Upper lobe of left lung (tissue), 6 donors: ENCODE data around the gene EMC6. TPM values are rescaled to one million over a fixed set of nuclear protein-coding genes. Genes with fewer than 3 reads are reported as not detected.

Experiments
- ATAC-seq, 2 donors: fragments of 200-7000 bp; cut with Tn5 transposase; one replicate each; pipeline ENCODE4 v1.9.1; 2022; ENCODE audit warnings: mild to moderate bottlenecking in 2 of 2, moderate library complexity in 2 of 2; ENCODE audit not compliant: low FRiP score in 2 of 2
- DNase-seq, 2 donors: peaks; one replicate each; pipeline ENCODE4 v3.0.0-alpha.2; 2019 to 2020
- H3K27ac ChIP-seq, 4 donors: fragments of 200-600 bp; sonication (generic); one replicate each; pipeline ENCODE4 v1.5.1; 2016 to 2019
- H3K27me3 ChIP-seq, 4 donors: fragments of 200-600 bp; sonication (generic); one replicate each; pipeline ENCODE4 v1.5.1; 2017 to 2019
- H3K36me3 ChIP-seq, 4 donors: fragments of 200-600 bp; sonication (generic); one replicate each; pipeline ENCODE4 v1.5.1; 2016 to 2019
- H3K4me1 ChIP-seq, 4 donors: fragments of 200-600 bp; sonication (generic); one replicate each; pipeline ENCODE4 v1.5.1; 2018 to 2019
- H3K4me3 ChIP-seq, 4 donors: fragments of 200-600 bp; sonication (generic); one replicate each; pipeline ENCODE4 v1.5.1; 2017 to 2019; ENCODE audit warnings: mild to moderate bottlenecking in 2 of 4, moderate library complexity in 1 of 4
- H3K9me3 ChIP-seq, 4 donors: fragments of 200-600 bp; sonication (generic); one replicate each; pipeline ENCODE4 v1.5.1; 2018 to 2019
- CTCF ChIP-seq, 6 experiments: fragments of 450-650 bp in 4 of 6; fragments of 200-600 bp in 2 of 6; sonication (generic) in 2 of 6; IDR thresholded peaks; one replicate each; pipeline ENCODE4 v1.5.1; 2016 to 2019; ENCODE audit warnings: antibody characterized with exemption in 6 of 6
- EP300 ChIP-seq, 4 donors: sonication (generic); formaldehyde crosslinking; IDR thresholded peaks; one replicate each; pipeline ENCODE4 v1.5.1; 2017; ENCODE audit warnings: antibody characterized with exemption in 4 of 4, control low read depth in 2 of 4
- POLR2A ChIP-seq, 4 donors: fragments of 450-650 bp; IDR thresholded peaks; one replicate each; pipeline ENCODE4 v1.5.1; 2016 to 2017; ENCODE audit warnings: antibody characterized with exemption in 4 of 4, mild to moderate bottlenecking in 2 of 4
- POLR2AphosphoS5 ChIP-seq, 2 donors: sonication (generic); formaldehyde crosslinking; IDR thresholded peaks; one replicate each; pipeline ENCODE4 v1.5.1; 2017; ENCODE audit warnings: antibody characterized with exemption in 2 of 2
- WGBS, 2 donors: methylation state at CpG; one replicate each; pipeline ENCODE4 v1.1.5; 2017 to 2018; 5-methylcytosine and 5-hydroxymethylcytosine counted together
- total RNA-seq, 6 donors: library from RNA; depleted of rRNA in 4 of 6; stranded (reverse); fragments of >200 nt in 4 of 6; gene quantifications; one replicate each; pipeline versions ENCODE4 v1.1.0 to v1.2.1, GENCODE V29; 2016 to 2021
- donor health status: DM: no; HTN: no; CAD: no; lungs with moderate emphysema.
- donor health status: DM: no; HTN: yes; CAD: no; lungs with severe emphysema.

EMC6 gene
- total RNA-seq, 6 donors from 2014 or later = 9.8 to 38.7 (median 36.5) TPM; not detected in 1

GRCh38 chr17:3678821-3679530 lies 10.4 kb downstream of the EMC6 start:
- TF ChIP-seq POLR2AphosphoS5 (IDR thresholded peaks at IDR 0.05) (no peak), EP300 (IDR thresholded peaks at IDR 0.05) (no peak), POLR2A (IDR thresholded peaks at IDR 0.05) (no peak), CTCF (IDR thresholded peaks at IDR 0.05) (no peak)

GRCh38 chr17:3679531-3680126 lies 11.0 kb downstream of the EMC6 start:
- ATAC-seq (peak in 1 of 2 donors; percentile 4), DNase-seq (peak in 1 of 2 donors; percentile 65)
- TF ChIP-seq POLR2A (IDR thresholded peaks at IDR 0.05) (no peak), EP300 (IDR thresholded peaks at IDR 0.05) (no peak), POLR2AphosphoS5 (IDR thresholded peaks at IDR 0.05) (no peak), CTCF (IDR thresholded peaks at IDR 0.05) (no peak)
- 38 to 51% methylated on average over 8 to 15 of the region's 20 CpGs for WGBS, 2 donors
- Histone ChIP-seq H3K27me3 (no peaks in the 10 kb centered on the region), H3K4me1 (no peaks in the 10 kb centered on the region), H3K36me3 (no peaks in the 10 kb centered on the region), H3K4me3 (no peak overlapping the region), H3K27ac (no peak overlapping the region), H3K9me3 (no peaks in the 10 kb centered on the region)

More at GRCh38 chr17:3678821-3679530, 10.4 kb downstream of the EMC6 start:
- Histone ChIP-seq H3K27me3 (no peaks in the 10 kb centered on the region), H3K4me1 (no peaks in the 10 kb centered on the region), H3K36me3 (no peaks in the 10 kb centered on the region), H3K27ac (no peak overlapping the region), H3K9me3 (no peaks in the 10 kb centered on the region), H3K4me3 (no peak overlapping the region)
- peak in 1 of 2 donors; percentile 62 for DNase-seq
- peak in 1 of 2 donors; percentile 9 for ATAC-seq
- 83 to 84% methylated on average over 11 to 27 of the region's 27 CpGs for WGBS, 2 donors

- DNase-seq (no peak), ATAC-seq (no peak)
- Histone ChIP-seq H3K36me3 (no peaks in the 10 kb centered on the region), H3K27me3 (peaks cover 0 to 4% (median 2%) of the 10 kb centered on the region in 4 donors), H3K9me3 (no peaks in the 10 kb centered on the region), H3K4me3 (no peak overlapping the region), H3K4me1 (no peaks in the 10 kb centered on the region), H3K27ac (no peak overlapping the region)
- 89 to 91% methylated on average over 12 of the region's 12 CpGs for WGBS, 2 donors
- TF ChIP-seq EP300 (IDR thresholded peaks at IDR 0.05) (no peak), POLR2A (IDR thresholded peaks at IDR 0.05) (no peak), CTCF (IDR thresholded peaks at IDR 0.05) (no peak), POLR2AphosphoS5 (IDR thresholded peaks at IDR 0.05) (no peak)
Observed at GRCh38 chr17:3681057-3681456, 12.4 kb downstream of the EMC6 start.

GRCh38 chr17:3681565-3681964 lies 13.0 kb downstream of the EMC6 start:
- H3K4me1 ChIP-seq = no peaks in the 10 kb centered on the region
- peak in 1 of 2 donors; percentile 56 for DNase-seq
- H3K36me3 ChIP-seq = no peaks in the 10 kb centered on the region
- WGBS, 2 donors = 74 to 83% methylated on average over 19 to 20 of the region's 20 CpGs
- no peak for TF ChIP-seq POLR2A (IDR thresholded peaks at IDR 0.05)
- no peak for TF ChIP-seq EP300 (IDR thresholded peaks at IDR 0.05)
- TF ChIP-seq POLR2AphosphoS5 (IDR thresholded peaks at IDR 0.05) = no peak
- no peak for TF ChIP-seq CTCF (IDR thresholded peaks at IDR 0.05)
- no peak overlapping the region for H3K27ac ChIP-seq
- ATAC-seq = no peak
- H3K9me3 ChIP-seq = no peaks in the 10 kb centered on the region
- no peak overlapping the region for H3K4me3 ChIP-seq
- H3K27me3 ChIP-seq = peaks cover 0 to 4% (median 2%) of the 10 kb centered on the region in 4 donors
